HG03558 (cell line): ENCODE measurements around the gene MAP2.

Experiments
- ATAC-seq: cut with Tn5 transposase; IDR thresholded peaks from one replicate; pipeline ENCODE4 v1.9.1; 2021; ENCODE audit warnings: moderate number of reproducible peaks; ENCODE audit not compliant: unreplicated experiment; ENCODE audit errors: extremely low read depth

The MAP2 gene

DNA sequence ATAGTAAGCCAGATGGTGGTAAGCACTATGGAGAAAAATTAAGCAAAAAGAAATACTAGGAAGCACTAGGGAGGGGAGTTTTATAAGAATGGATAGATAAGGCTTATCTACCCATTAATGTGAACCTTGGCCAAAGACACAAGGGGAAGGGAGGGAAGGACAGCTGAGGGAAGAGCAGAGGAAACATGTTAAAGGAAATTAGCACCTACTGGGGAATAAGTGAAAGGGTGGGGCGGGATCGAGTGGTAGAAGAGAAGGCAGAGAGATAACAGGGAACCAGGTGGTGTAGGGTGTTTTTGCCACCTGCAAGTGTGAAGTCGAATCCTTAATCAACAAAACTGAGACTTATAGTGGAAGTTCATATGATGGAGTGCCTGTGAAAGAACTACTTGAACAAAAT lies 349.5 kb downstream of the MAP2 start:
- no peak for ATAC-seq
